GM19455 (cell line): Measurements from ENCODE around the gene ZNRF1.
A peak's percentile ranks its signal among the peaks of the same experiment; 100 is the strongest.

Experiments
- ATAC-seq: cut with Tn5 transposase; IDR thresholded peaks from one replicate; pipeline ENCODE4 v1.9.1; 2021; ENCODE audit not compliant: unreplicated experiment

ZNRF1 gene

GRCh38 chr16:75138636-75139035, 139.8 kb downstream of the ZNRF1 start:
- ATAC-seq = no peak

- ATAC-seq = no peak
These were observed 140.7 kb downstream of the ZNRF1 start for GRCh38 chr16:75139498-75139897.

- ATAC-seq = no peak
These were observed 145.1 kb downstream of the ZNRF1 start for GRCh38 chr16:75143941-75144340.

GRCh38 chr16:75147968-75148310, 149.1 kb downstream of the ZNRF1 start:
- no peak for ATAC-seq

- ATAC-seq = peak; percentile 85
These were observed 149.7 kb downstream of the ZNRF1 start, which contains the start of gene ZFP1 for GRCh38 chr16:75148311-75149195. Gene ZFP1 (plus strand): TSS chr16:75148524. CDS start chr16:75152952, 4,428 bp downstream.

- ATAC-seq = no peak
These were observed 153.0 kb downstream of the ZNRF1 start for GRCh38 chr16:75151798-75152197.

GRCh38 chr16:75152635-75153034, 153.8 kb downstream of the ZNRF1 start:
- no peak for ATAC-seq

- ATAC-seq = no peak
These were observed 161.6 kb downstream of the ZNRF1 start for GRCh38 chr16:75160386-75160785.
